Epithelial cell of proximal tubule (primary cell): ENCODE data around the gene TMEM270. TPM values are rescaled to one million over a fixed set of nuclear protein-coding genes. Genes with fewer than 3 reads are reported as not detected.
A peak's percentile ranks its signal among the peaks of the same experiment; 100 is the strongest.

Source experiments
- DNase-seq: peaks from one replicate; pipeline ENCODE4 v3.0.0-alpha.2; 2011; ENCODE audit warnings: low read depth
- H3K4me3 ChIP-seq: 2 replicates; pipeline ENCODE4 v1.5.1; 2011; ENCODE audit warnings: low read depth, mild to moderate bottlenecking, low read length
- CTCF ChIP-seq: conservative IDR thresholded peaks from 2 replicates; pipeline ENCODE4 v1.5.1; 2012; ENCODE audit warnings: low read depth, mild to moderate bottlenecking, low read length
- total RNA-seq: library from RNA; depleted of rRNA; stranded (reverse); fragments of >200 nt; gene quantifications from 2 replicates; pipeline ENCODE4 v1.2.3, GENCODE V29; 2015

TMEM270 gene
- total RNA-seq, 1 donor from 2014 or later: not detected

- TF ChIP-seq CTCF: no peak
- H3K4me3 ChIP-seq: no peak overlapping the region
- no peak for DNase-seq
Observed at GRCh38 chr7:73861305-73861704, 346 bp downstream of the TMEM270 start.

DNA sequence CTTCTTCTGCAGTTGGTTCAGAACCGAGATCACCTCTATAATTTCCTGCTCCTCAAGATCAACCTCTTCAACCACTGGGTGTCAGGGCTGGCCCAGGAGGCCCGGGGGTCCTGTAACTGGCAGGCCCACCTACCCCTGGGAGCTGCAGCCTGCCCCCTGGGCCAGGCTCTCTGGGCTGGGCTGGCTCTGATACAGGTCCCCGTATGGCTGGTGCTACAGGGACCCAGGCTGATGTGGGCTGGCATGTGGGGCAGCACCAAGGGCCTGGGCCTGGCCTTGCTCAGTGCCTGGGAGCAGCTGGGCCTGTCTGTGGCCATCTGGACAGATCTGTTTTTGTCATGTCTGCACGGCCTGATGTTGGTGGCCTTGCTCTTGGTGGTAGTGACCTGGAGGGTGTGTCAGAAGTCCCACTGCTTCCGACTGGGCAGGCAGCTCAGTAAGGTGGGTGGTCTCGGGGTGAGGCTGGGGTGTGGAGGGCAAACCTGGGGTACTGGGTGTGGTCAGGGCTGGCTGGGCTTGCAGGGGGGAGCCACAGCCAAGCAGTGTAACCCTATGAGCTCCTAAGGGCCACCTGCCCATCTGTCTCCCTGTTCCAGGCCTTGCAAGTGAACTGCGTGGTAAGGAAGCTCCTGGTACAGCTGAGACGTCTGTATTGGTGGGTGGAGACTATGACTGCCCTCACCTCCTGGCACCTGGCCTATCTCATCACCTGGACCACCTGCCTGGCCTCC is 4.2 kb downstream of the TMEM270 start:
- no peak for DNase-seq
- no peak overlapping the region for H3K4me3 ChIP-seq
- no peak for TF ChIP-seq CTCF

DNA sequence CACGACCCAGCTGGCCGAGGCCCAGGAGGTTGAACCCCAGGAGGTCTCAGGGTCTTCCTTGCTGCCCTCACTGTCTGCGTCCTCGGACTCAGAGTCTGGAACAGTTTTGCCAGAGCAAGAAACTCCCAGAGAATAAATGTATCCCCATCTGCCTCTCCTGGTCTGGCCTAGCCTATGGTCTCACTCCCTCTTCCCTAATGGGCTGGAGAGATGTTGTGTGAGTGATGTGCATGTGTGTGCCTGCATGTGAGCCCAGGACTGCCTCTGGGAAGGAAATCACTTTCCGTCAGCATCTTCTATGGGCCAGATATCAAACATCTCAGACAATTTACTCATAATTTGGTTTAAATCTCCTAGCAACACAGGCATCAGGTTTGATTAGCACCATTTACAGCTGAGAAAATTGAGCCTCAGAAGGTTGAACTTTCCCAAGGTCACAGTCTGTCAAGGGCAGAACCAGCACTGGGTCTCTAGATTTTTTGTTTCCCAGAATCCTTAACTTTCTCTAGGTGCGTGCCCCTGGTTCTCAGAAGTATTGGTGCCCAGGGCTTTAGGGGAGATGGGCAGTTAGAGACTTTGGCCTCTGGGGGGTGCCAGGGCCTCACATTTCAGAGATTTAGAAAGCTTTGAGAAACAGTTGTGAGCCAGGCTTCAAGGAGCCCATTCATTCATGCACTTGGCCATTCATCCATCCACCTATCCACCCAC is 4.9 kb downstream of the TMEM270 start:
- peak; percentile 81 for TF ChIP-seq CTCF
- DNase-seq: no peak
- H3K4me3 ChIP-seq: no peak overlapping the region

- H3K4me3 ChIP-seq: no peak overlapping the region
- TF ChIP-seq CTCF: no peak
- no peak for DNase-seq
Observed at GRCh38 chr7:73866446-73866767, 5.4 kb downstream of the TMEM270 start.

- DNase-seq: no peak
- no peak overlapping the region for H3K4me3 ChIP-seq
- TF ChIP-seq CTCF: no peak
Observed at GRCh38 chr7:73869011-73869798, 8.2 kb downstream of the TMEM270 start.

GRCh38 chr7:73870041-73870492 is 9.1 kb downstream of the TMEM270 start:
- no peak for TF ChIP-seq CTCF
- DNase-seq: no peak
- no peak overlapping the region for H3K4me3 ChIP-seq
